Pericardium fibroblast (primary cell): ENCODE results near the gene RNU1-1. TPM values are rescaled to one million over a fixed set of nuclear protein-coding genes. Genes with fewer than 3 reads are reported as not detected.

ENCODE experiments used
- total RNA-seq: library from RNA; depleted of rRNA; stranded (reverse); fragments of >200 nt; gene quantifications from 2 replicates; pipeline ENCODE4 v1.2.3, GENCODE V29; 2015

RNU1-1 gene
- total RNA-seq, result under 0.01 TPM in 2 replicates

GRCh38 chr1:16514107-16515055 is at the start of gene RNU1-1:
RNU1-1 (minus strand) TSS chr1:16514285.

Other genes starting within 250 kb of the RNU1-1 start
- 12.8 and 24.6 TPM in 2 replicates for gene FBXO42, start 161.8 kb downstream of the RNU1-1 start, total RNA-seq
- gene SZRD1, start 147.0 kb downstream of the RNU1-1 start, total RNA-seq, result 54.7 and 56.2 TPM in 2 replicates
- gene SPATA21, start 76.9 kb downstream of the RNU1-1 start, total RNA-seq, result not detected in 2 replicates
- gene NECAP2, start 73.6 kb downstream of the RNU1-1 start, total RNA-seq, result 69.1 and 90.8 TPM in 2 replicates
- 17.4 and 23.8 TPM in 2 replicates for gene NBPF1, start 99.3 kb upstream of the RNU1-1 start, total RNA-seq
- gene RNU1-3, start 152.7 kb upstream of the RNU1-1 start, total RNA-seq, result under 0.01 TPM in 2 replicates
- under 0.01 TPM in 2 replicates for gene RNU1-4, start 226.2 kb upstream of the RNU1-1 start, total RNA-seq